ENCODE results near the gene ZSCAN10. TPM values are rescaled to one million over a fixed set of nuclear protein-coding genes. Genes with fewer than 3 reads are reported as not detected.
A peak's percentile ranks its signal among the peaks of the same experiment; 100 is the strongest.

The ZSCAN10 gene
- total RNA-seq, 1 donor from 2014 or later = not detected

DNA sequence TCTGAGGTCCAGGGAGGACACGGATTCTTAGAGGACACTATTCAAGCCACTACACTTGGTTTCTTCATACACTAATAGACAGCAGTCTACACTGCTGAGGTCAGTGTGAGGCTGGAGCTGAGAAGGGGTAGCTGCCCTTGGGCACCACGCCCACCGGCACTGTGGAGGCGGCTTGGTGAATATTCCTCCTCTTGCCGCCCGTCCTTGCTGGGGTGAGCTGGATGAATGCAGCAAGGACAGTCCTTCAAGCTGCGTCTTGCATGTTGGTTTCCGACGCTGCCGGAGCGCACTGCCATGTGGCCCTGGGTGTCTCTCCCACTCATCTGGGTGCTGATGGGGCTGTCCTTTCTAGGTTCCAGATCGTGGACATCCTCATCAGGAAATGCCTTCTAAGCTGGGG, 15.9 kb upstream of the ZSCAN10 start:
- DNase-seq (ENCODE audit: missing footprints) (no peak), ATAC-seq (no peak)
- intact Hi-C loops (cut with DNase I) = no loop called here

GRCh38 chr16:3113765-3114479, 14.8 kb upstream of the ZSCAN10 start:
- no peak for DNase-seq (ENCODE audit: missing footprints)
- intact Hi-C loops (cut with DNase I) = no loop called here
- ATAC-seq = no peak

- ATAC-seq = peak; percentile 33
- intact Hi-C loops (cut with DNase I) = no loop called here
- DNase-seq (ENCODE audit: missing footprints) = no peak
These were observed 13.9 kb upstream of the ZSCAN10 start for GRCh38 chr16:3112881-3113574.

GRCh38 chr16:3112058-3112880, 13.2 kb upstream of the ZSCAN10 start, which contains the start of gene ZNF205:
Gene ZNF205, plus strand, starts transcription at chr16:3112586. Its CDS starts 845 bp downstream, at chr16:3113431.
- intact Hi-C loops (cut with DNase I) = no loop called here
- DNase-seq (ENCODE audit: missing footprints) (peak; percentile 82), ATAC-seq (peak; percentile 95)

DNA sequence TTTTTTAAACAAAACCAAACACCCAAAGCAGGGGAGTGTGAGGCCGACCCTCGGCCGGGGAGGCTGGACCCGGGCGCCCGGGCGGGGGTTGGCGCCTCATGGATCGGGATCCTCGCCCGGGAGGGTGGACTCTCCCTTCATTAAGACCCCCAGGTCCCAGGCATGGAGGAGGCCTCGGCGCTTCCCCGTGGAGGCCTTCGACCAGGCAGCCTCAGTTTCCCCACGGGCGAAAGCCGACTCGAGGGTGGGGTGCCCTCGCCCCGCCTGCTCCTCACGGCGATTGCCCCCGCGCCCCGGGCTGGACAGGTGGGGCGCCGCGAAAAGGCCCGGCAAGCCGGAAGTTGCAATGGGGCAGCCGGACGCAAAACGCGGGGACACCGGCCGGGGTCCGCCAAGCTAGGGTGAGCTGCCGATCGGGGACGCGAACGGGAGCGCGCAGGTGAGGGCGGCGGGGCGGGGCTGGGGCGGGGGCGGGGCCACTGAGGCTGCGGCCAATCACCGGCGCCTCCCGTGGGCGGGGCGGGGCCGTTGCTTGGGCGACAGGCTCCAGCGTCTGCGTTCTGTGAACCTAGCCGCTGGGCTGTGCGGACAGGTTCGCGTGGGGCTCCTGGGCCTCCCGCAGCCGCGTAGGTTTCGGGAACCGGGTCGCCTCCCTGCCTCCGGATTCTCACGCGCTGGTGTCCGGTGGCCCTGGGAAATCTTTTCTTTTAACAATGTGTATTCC, 7.3 kb upstream of the ZSCAN10 start:
- intact Hi-C loops (cut with DNase I) = loop anchor here (5.0 kb wide), 1 partner anchor 49 kb away; no protein-coding TSS in a partner anchor
- DNase-seq (ENCODE audit: missing footprints) = peak; percentile 95
- peak; percentile 97 for ATAC-seq

DNA sequence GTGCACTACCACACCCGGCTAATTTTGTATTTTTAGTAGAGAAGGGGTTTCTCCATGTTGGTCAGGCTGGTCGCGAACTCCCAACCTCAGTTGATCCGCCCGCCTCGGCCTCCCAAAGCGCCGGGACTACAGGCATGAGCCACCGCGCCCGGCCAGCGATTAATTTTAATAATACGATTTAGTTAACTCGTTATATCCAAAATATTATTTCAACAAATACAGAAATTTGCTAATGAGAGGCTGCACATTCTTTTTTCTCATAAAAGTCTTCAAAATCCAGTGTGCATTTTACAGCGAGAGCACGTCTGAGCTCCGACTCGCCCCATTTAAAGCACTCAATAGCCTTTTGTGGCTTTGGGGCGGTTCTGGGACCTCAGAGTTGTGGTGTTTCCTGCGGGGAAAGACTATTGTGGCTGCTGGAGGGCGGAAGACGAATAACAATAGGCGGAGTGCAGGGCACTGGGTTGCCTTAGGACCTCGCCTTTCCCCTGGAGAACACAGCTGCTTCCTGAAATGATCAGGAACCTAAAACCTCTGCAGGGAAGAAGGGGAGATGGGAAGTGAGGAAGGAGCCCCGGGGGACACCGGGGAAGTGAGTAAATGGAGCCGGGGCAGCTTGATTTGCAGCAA, 2.9 kb upstream of the ZSCAN10 start:
- no peak for ATAC-seq
- intact Hi-C loops (cut with DNase I) = no loop called here
- no peak for DNase-seq (ENCODE audit: missing footprints)

DNA sequence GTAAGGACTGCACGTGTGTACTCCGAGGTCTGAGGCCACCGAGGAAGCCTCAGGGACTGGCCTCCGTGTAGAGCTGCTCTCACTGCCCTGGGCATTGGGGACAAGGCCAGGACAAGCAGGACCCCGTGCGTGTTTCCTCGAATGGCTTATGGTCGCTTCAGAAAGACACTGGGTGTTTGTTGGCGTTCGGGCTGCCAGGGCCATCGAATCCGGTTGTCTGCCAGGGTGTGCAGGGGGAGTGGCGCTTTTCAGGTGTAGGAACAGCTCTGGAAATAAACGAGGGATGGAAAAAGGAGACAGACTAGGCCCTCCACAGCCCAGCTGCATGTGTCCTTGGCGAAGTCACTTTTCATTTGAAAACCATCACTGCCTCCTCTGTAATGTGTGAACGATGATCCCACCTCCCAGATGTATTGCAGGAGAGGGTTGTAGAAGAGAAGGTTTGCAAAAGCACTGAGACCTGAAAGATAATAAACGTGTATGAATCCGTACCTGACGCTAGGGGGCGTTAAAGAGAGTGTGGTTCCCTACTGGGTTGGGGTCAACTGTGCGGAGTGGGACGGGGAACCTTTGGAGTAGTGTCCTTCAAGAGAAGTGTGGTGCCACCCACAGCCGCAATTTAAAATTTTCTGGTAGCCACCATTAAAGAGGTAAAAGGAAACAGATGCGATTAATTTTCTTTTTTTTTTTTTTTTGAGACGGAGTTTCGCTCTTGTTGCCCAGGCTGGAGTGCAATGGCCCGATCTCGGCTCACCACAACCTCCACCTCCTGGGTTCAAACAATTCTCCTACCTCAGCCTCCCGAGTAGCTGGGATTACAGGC, 2.1 kb upstream of the ZSCAN10 start:
- intact Hi-C loops (cut with DNase I) = no loop called here
- ATAC-seq (no peak), DNase-seq (ENCODE audit: missing footprints) (no peak)

DNA sequence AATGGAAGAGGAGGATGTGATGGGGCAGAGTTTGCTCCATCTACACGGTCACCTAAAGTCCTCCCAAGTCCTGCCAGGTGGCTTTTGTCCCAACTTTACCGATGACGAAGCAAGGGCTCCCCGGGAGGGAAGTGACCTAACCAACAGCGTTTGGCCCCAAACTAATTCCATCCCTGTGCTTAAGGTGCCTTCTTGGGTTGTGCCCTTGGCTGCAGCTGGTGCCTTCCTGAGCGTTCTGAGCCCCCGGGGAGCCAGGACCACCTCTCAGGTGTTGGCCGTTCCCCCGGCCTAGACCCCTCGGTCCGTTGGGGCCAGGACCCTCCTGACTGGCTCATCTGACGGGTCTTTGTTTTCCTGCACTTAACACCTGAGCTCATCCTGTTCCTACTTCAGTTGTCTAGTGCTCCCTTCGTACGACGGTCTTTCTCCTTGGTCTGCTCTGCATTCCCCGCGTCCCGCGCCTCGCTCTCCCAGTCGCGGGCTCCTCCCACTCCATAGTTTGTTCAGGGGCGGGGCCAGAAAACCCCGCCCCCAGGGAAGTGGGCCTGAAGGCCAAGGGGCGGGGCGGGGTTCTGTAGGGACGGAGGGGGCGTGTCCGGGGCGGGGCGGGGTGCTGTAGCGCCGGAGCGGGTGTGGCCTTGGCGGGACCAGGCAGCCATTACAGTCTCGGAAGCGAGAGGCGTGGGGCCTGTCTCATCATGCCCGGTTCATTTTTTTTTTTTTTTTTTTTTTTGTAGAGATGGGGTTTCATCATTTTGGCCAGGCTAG, 822 bp upstream of the ZSCAN10 start:
- peak; percentile 92 for ATAC-seq
- intact Hi-C loops (cut with DNase I) = no loop called here

DNA sequence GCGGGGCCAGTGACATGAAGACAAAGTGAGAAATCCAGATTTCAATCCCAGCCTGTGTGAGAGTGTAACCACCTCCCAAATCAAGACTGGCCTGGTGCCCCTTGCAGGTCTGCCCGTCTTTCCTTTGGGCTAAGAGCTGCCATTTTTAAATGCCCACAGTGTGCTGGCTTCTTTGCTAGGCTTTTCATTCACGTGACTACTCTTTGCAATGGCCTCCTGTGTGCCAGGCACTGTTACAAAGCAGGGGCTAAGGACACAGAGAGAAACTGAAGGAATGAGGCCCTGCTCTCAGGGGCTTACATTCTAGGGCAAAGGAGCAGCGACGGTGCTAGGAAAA, 269 bp upstream of the ZSCAN10 start:
- no peak for DNase-seq (ENCODE audit: missing footprints)
- intact Hi-C loops (cut with DNase I) = no loop called here
- no peak for ATAC-seq

More for the DNA sequence above, 822 bp upstream of the ZSCAN10 start:
- peak; percentile 98 for DNase-seq (ENCODE audit: missing footprints)

DNA sequence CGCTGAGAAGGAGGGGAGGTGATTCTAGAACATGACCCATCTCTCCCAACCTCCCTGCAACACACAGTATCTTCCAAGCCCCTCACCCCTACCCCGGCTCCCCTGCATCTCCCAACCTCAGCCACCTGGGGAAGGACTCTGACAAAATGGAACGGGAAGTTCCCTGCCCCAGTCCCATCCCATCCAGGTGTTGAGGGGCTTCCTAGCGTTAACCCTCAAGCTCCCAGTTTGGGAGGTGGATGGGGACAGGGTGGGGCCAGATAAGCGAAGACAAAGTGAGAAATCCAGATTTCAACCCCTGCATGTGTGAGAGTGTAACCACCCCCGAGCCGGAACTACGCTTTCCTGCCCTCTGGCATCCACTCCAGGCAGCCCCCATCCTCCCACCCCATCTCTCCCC, 1.8 kb downstream of the ZSCAN10 start:
- ATAC-seq (no peak), DNase-seq (ENCODE audit: missing footprints) (no peak)
- intact Hi-C loops (cut with DNase I) = no loop called here

DNA sequence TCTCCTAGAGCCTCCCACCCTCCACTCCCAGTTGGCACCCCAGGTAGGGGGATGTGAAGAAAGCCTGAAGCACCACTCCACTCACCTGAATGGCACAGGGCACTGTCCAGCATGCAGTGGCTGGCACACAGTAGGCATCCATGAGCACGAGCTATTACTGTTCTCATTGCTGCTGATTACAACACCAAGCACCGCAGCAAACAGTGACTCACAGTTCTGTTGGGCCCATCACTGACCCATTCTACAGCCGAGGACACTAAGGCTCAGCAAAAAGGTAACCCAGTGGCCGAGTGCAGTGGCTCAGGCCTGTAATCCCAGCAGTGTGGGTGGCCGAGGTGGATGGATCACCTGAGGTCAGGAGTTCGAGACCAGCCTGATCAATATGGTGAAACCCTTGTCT, 2.7 kb downstream of the ZSCAN10 start:
- DNase-seq (ENCODE audit: missing footprints) (no peak), ATAC-seq (no peak)
- intact Hi-C loops (cut with DNase I) = no loop called here

DNA sequence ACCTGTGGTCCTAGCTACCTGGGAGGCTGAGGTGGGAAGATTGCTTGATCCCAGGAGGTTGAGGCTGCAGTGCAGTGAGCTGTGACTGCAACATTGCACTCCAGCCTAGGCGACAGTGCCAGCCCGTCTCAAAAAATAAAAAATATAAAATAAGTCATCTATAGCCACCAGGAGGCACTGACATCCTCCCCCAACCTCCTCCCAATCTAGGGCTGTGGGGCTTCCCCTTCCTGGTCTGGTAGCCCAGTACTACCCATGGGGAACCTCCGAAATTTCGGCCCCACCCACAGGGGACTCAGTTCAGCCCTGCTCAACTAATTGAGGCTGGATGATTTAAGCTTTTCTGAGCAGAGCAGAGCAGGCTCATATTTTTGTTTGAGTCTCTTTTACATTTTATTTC, 3.2 kb downstream of the ZSCAN10 start:
- DNase-seq (ENCODE audit: missing footprints) (peak; percentile 77), ATAC-seq (peak; percentile 36)
- intact Hi-C loops (cut with DNase I) = loop anchor here (2.0 kb wide), 1 partner anchor 37 kb away; no protein-coding TSS in a partner anchor

GRCh38 chr16:3094289-3095027, 4.6 kb downstream of the ZSCAN10 start:
- no peak for ATAC-seq

DNA sequence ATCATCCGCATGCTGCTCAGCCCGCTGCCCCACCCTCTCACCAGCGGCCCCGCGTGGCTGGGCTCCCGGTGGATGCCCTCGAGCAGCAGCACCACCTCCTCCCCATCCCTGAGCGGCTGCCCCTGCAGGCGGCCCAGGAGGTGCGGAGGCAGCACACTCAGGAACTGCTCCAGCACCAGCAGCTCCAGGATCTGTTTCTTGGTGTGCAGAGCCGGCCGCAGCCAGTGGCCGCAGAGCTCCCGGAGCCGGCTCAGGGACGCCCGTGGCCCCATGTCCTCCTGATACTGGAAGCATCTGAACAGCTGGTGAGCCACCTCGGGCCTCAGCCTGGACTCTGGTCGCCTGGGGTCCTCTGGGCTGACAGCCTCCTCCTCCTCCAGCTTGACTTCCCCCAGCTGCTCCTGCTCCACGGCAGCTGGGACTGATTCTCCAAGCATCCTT, 6.6 kb downstream of the ZSCAN10 start:
- no peak for DNase-seq (ENCODE audit: missing footprints)
- ATAC-seq = no peak
- intact Hi-C loops (cut with DNase I) = no loop called here

More at GRCh38 chr16:3094289-3095027, 4.6 kb downstream of the ZSCAN10 start:
- intact Hi-C loops (cut with DNase I) = loop anchor here (1.0 to 2.0 kb wide), 2 partner anchors 35 to 36 kb away; no protein-coding TSS in a partner anchor
- DNase-seq (ENCODE audit: missing footprints) = no peak

GRCh38 chr16:3091551-3091950, 7.5 kb downstream of the ZSCAN10 start:
- ATAC-seq (no peak), DNase-seq (ENCODE audit: missing footprints) (no peak)
- intact Hi-C loops (cut with DNase I) = no loop called here
